H1 (cell line): ENCODE results near the gene SEL1L2. TPM values are rescaled to one million over a fixed set of nuclear protein-coding genes. Genes with fewer than 3 reads are reported as not detected.

Experiments used
- CTCF ChIA-PET: fragments of 300-600 bp; sonication (Branson Sonifier 250); formaldehyde crosslinking; loops from one replicate; lab custom pipeline; 2021; ENCODE audit not compliant: partially characterized antibody; lab: Charles Lee
- POLR2A ChIA-PET: fragments of 300-600 bp; sonication (Branson Sonifier 250); formaldehyde crosslinking; loops from one replicate; lab custom pipeline; 2021; ENCODE audit warnings: inconsistent platforms; ENCODE audit not compliant: partially characterized antibody; lab: Charles Lee
- DNase-seq, 2 experiments: peaks; one replicate each; pipeline versions ENCODE4 v3.0.0 to v3.0.0-alpha.2; 2010 to 2022; ENCODE audit warnings: low spot score in 2 of 2, low read depth in 1 of 2, mixed read lengths in 1 of 2
- FAIRE-seq: peaks from 2 replicates; lab custom pipeline; 2011; peaks lifted over from hg19 to GRCh38; lab: Jason Lieb, UNC
- H2AFZ ChIP-seq: 2 replicates; pipeline ENCODE4 v1.8.1; 2012; ENCODE audit warnings: low read length, inconsistent platforms
- H2AK5ac ChIP-seq: 2 replicates; pipeline ENCODE4 v1.6.1; 2013; ENCODE audit warnings: low read depth, low read length
- H2BK120ac ChIP-seq: replicated peaks from 2 replicates; pipeline ENCODE3; 2013; ENCODE audit warnings: low read depth, low read length, inconsistent platforms
- H2BK12ac ChIP-seq: 2 replicates; pipeline ENCODE4 v1.6.1; 2013; ENCODE audit warnings: low read depth, low read length
- H2BK15ac ChIP-seq: 2 replicates; pipeline ENCODE4 v1.6.1; 2013; ENCODE audit warnings: low read length
- H2BK20ac ChIP-seq: 2 replicates; pipeline ENCODE4 v1.6.1; 2013; ENCODE audit warnings: low read length
- H2BK5ac ChIP-seq: 2 replicates; pipeline ENCODE4 v1.6.1; 2013; ENCODE audit warnings: low read depth, low read length
- H3K14ac ChIP-seq: 2 replicates; pipeline ENCODE4 v1.6.1; 2013; ENCODE audit warnings: inconsistent platforms; ENCODE audit not compliant: insufficient read length
- H3K18ac ChIP-seq: 2 replicates; pipeline ENCODE4 v1.6.1; 2013; ENCODE audit warnings: low read length; ENCODE audit errors: extremely low read depth
- H3K23ac ChIP-seq: 2 replicates; pipeline ENCODE4 v1.6.1; 2013; ENCODE audit warnings: inconsistent platforms; ENCODE audit not compliant: insufficient read length
- H3K23me2 ChIP-seq: 2 replicates; pipeline ENCODE4 v1.6.1; 2013; ENCODE audit warnings: low read depth, low read length
- H3K27ac ChIP-seq: 2 replicates; pipeline ENCODE4 v1.6.1; 2011; ENCODE audit warnings: low read depth, low read length, inconsistent platforms
- H3K27me3 ChIP-seq, 4 experiments: replicated peaks in 1 of 4; 1 replicate in 1 of 4; 2 replicates in 3 of 4; pipeline versions ENCODE4 v1.6.1 to v1.8.1; 2011 to 2013; ENCODE audit warnings: low read length in 3 of 4, mild to moderate bottlenecking in 3 of 4, inconsistent platforms in 2 of 4, mixed read lengths in 2 of 4, moderate library complexity in 1 of 4; ENCODE audit not compliant: control insufficient read depth in 3 of 4, insufficient read depth in 3 of 4; ENCODE audit errors: extremely low read depth in 1 of 4
- H3K36me3 ChIP-seq, 4 experiments: 2 replicates each; pipeline versions ENCODE4 v1.6.1 to v1.8.1; 2011 to 2013; ENCODE audit warnings: mild to moderate bottlenecking in 4 of 4, low read length in 3 of 4, moderate library complexity in 2 of 4, control low read depth in 1 of 4, inconsistent platforms in 1 of 4; ENCODE audit not compliant: insufficient read depth in 4 of 4, control insufficient read depth in 2 of 4
- H3K4ac ChIP-seq: replicated peaks from 2 replicates; pipeline ENCODE3; 2013; ENCODE audit warnings: low read length, low read depth, mixed read lengths, inconsistent platforms; ENCODE audit not compliant: insufficient read length
- H3K4me1 ChIP-seq, 4 experiments: replicated peaks in 1 of 4; 1 replicate in 1 of 4; 2 replicates in 3 of 4; pipeline versions ENCODE4 v1.6.1 to v1.8.1; 2011 to 2013; ENCODE audit warnings: low read length in 3 of 4, inconsistent platforms in 2 of 4, mixed read lengths in 1 of 4; ENCODE audit not compliant: insufficient read depth in 4 of 4, control insufficient read depth in 3 of 4
- H3K4me2 ChIP-seq, 2 experiments: 2 replicates each; pipeline versions ENCODE4 v1.6.1 to v1.8.1; 2011 to 2013; ENCODE audit warnings: low read depth in 2 of 2, low read length in 2 of 2, control low read depth in 1 of 2, inconsistent platforms in 1 of 2, mild to moderate bottlenecking in 1 of 2; ENCODE audit not compliant: insufficient read depth in 1 of 2
- H3K4me3 ChIP-seq, 4 experiments: fragments of 200-600, 300-600 bp in 1 of 4; sonication (generic), shearing (Covaris generic), sonication (Bioruptor Twin) in 1 of 4; 2 replicates each; pipeline versions ENCODE4 v1.5.1 to v1.8.1; 2011 to 2016; ENCODE audit warnings: low read length in 4 of 4, low read depth in 3 of 4, control low read depth in 2 of 4, inconsistent platforms in 2 of 4, mild to moderate bottlenecking in 2 of 4, mixed read lengths in 1 of 4, moderate library complexity in 1 of 4; ENCODE audit not compliant: insufficient read depth in 2 of 4; ENCODE audit errors: extremely low read depth in 1 of 4
- H3K56ac ChIP-seq: replicated peaks from 2 replicates; pipeline ENCODE3; 2013; ENCODE audit warnings: low read depth, mild to moderate bottlenecking, mixed read lengths, low read length, inconsistent platforms; ENCODE audit not compliant: insufficient read length
- H3K79me1 ChIP-seq: 2 replicates; pipeline ENCODE4 v1.6.1; 2013; ENCODE audit warnings: low read depth, low read length, control low read depth
- H3K79me2 ChIP-seq, 2 experiments: 2 replicates each; pipeline versions ENCODE4 v1.6.1 to v1.8.1; 2012 to 2013; ENCODE audit warnings: low read length in 2 of 2, mild to moderate bottlenecking in 2 of 2, inconsistent platforms in 1 of 2; ENCODE audit not compliant: insufficient read depth in 2 of 2, control insufficient read depth in 1 of 2
- H3K9ac ChIP-seq, 4 experiments: replicated peaks in 1 of 4; 1 replicate in 1 of 4; 2 replicates in 3 of 4; pipeline versions ENCODE4 v1.6.1 to v1.8.1; 2011 to 2013; ENCODE audit warnings: low read depth in 3 of 4, low read length in 3 of 4, control low read depth in 2 of 4, mild to moderate bottlenecking in 2 of 4, moderate library complexity in 2 of 4, inconsistent platforms in 1 of 4; ENCODE audit errors: extremely low read depth in 1 of 4
- H3K9me3 ChIP-seq, 2 experiments: 2 replicates each; pipeline versions ENCODE4 v1.6.1 to v1.8.1; 2012 to 2013; ENCODE audit warnings: mild to moderate bottlenecking in 2 of 2, moderate library complexity in 2 of 2, control low read depth in 1 of 2, inconsistent platforms in 1 of 2, low read depth in 1 of 2, low read length in 1 of 2, mixed read lengths in 1 of 2; ENCODE audit not compliant: insufficient read depth in 2 of 2
- H4K20me1 ChIP-seq, 2 experiments: replicated peaks in 1 of 2; 2 replicates each; pipeline versions ENCODE3 to v1.8.1; 2011 to 2013; ENCODE audit warnings: inconsistent platforms in 2 of 2, low read length in 2 of 2, mild to moderate bottlenecking in 1 of 2; ENCODE audit not compliant: insufficient read depth in 2 of 2, control insufficient read depth in 1 of 2
- H4K5ac ChIP-seq: 2 replicates; pipeline ENCODE4 v1.6.1; 2013; ENCODE audit warnings: low read length, low read depth, mixed read lengths, inconsistent platforms; ENCODE audit not compliant: insufficient read length
- H4K8ac ChIP-seq: 2 replicates; pipeline ENCODE4 v1.8.0; 2013; ENCODE audit warnings: mild to moderate bottlenecking, moderate library complexity, low read length, inconsistent platforms; ENCODE audit not compliant: insufficient read depth; ENCODE audit errors: extremely low read depth
- H4K91ac ChIP-seq: replicated peaks from 2 replicates; pipeline ENCODE3; 2013; ENCODE audit warnings: low read length, mixed read lengths, inconsistent platforms; ENCODE audit not compliant: insufficient read length
- CHD1 ChIP-seq: IDR thresholded peaks from 2 replicates; pipeline ENCODE4 v1.6.1; 2012; ENCODE audit warnings: low read depth, low read length, improper control_type of control experiment
- CHD2 ChIP-seq: IDR thresholded peaks from 2 replicates; pipeline ENCODE4 v1.6.1; 2012; ENCODE audit warnings: low read length, improper control_type of control experiment
- GTF2F1 ChIP-seq: IDR thresholded peaks from 2 replicates; pipeline ENCODE4 v1.6.1; 2012; ENCODE audit warnings: low read depth, low read length, improper control_type of control experiment, borderline replicate concordance
- RNF2 ChIP-seq: fragments of 200-900, 300-1000 bp; sonication (generic); IDR thresholded peaks from 2 replicates; pipeline ENCODE4 v1.7.1; 2016; ENCODE audit warnings: borderline replicate concordance, low read depth, mild to moderate bottlenecking, antibody characterized with exemption, low read length; ENCODE audit not compliant: poor library complexity, severe bottlenecking; ENCODE audit errors: missing control alignments
- WGBS, 2 experiments: shearing (Covaris generic) in 1 of 2; methylation state at CpG; one replicate each; pipeline versions ENCODE4 v1.1.6 to v1.1.7; 2013 to 2015; ENCODE audit warnings: low lambda C conversion rate in 2 of 2, mixed read lengths in 2 of 2, inconsistent platforms in 1 of 2, low coverage in 1 of 2, missing lambda C conversion rate in 1 of 2; ENCODE audit not compliant: insufficient replicate concordance in 2 of 2, insufficient coverage in 1 of 2, insufficient read length in 1 of 2; ENCODE audit errors: extremely low coverage in 1 of 2, missing lambda C conversion rate in 1 of 2; 5-methylcytosine and 5-hydroxymethylcytosine counted together
- polyA plus RNA-seq, 7 experiments: library from polyadenylated mRNA; depleted of rRNA in 3 of 7; stranded (reverse) in 5 of 7; unstranded in 2 of 7; fragments of >200 nt in 5 of 7; fragments of 200-250 nt in 2 of 7; gene quantifications; 1 replicate in 5 of 7; 2 replicates in 1 of 7; 4 replicates in 1 of 7; pipeline versions ENCODE4 v1.2.1 to v1.2.3, GENCODE V29; 2011 to 2013; ENCODE audit warnings: missing spikeins in 2 of 7, mixed read lengths in 2 of 7
- total RNA-seq: library from RNA; stranded (reverse); fragmentation: NEBNext Ultra II Directional; extraction: Animal tissue kit (Norgen Biotek cat#: 25700); gene quantifications from 2 replicates; pipeline ENCODE4 v1.2.1, GENCODE V29; 2021
- TF ChIP-seq, protein P1 (sequence below): IDR thresholded peaks from 2 replicates; pipeline ENCODE4 v1.6.1; 2011; ENCODE audit warnings: low read depth, mild to moderate bottlenecking, low read length; ENCODE audit not compliant: insufficient read depth

SEL1L2 gene
- total and polyA plus RNA-seq, 2 of the 8 experiments (the other 6 are each of a cell fraction or from before 2014, with no cell fraction given): not detected

DNA sequence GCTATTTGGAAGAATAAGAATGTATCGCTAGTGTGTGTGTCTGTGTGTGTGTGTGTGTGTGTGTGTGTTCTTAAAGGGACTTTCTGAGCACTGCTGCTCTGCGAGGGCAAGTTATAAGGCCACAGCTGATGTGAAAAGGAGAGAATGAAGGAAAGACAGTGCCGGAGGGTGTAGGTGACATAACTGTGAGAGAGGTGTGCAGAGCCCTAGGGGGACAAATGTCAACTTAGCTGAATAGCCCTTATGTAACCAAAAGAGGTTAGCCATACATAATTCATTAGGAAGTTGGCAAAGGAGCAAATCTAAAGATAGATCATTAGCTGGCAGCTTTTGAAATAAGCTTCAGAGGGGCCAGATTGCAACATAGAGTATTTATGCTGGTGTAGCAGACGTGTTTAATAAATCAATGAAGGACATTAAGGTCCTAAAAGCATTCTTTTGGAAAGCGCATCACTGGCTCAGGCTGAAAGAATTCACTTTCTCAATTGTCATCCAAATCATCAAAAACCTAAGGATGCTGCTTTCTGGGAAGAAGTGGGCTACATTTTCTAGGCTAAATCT is 124.5 kb downstream of the SEL1L2 start:
- no peaks in the 10 kb centered on the region; a peak in 2 of 7 replicates for H3K4me1 ChIP-seq
- no peak overlapping the region for H2AK5ac ChIP-seq
- no peak overlapping the region for H2BK12ac ChIP-seq
- H3K4me3 ChIP-seq: no peak overlapping the region
- no peaks in the 10 kb centered on the region for H4K20me1 ChIP-seq
- H4K91ac ChIP-seq: no peak overlapping the region
- 89% methylated on average over 5 of the region's 5 CpGs; no CpG with 5 or more reads in 1 of the 2 experiments for WGBS, 2 experiments
- H4K5ac ChIP-seq: no peak overlapping the region
- DNase-seq (no peak), FAIRE-seq (no peak)
- H3K23ac ChIP-seq: no peak overlapping the region
- H3K18ac ChIP-seq: no peak overlapping the region
- H3K27ac ChIP-seq: no peak overlapping the region
- H2BK5ac ChIP-seq: no peak overlapping the region
- no peaks in the 10 kb centered on the region for H3K36me3 ChIP-seq
- no peak overlapping the region for H2BK15ac ChIP-seq
- H3K23me2 ChIP-seq: no peaks in the 10 kb centered on the region; the same call in 1 of the 2 replicates
- no peak overlapping the region for H2BK20ac ChIP-seq
- POLR2A ChIA-PET: no interaction called here
- CTCF ChIA-PET: interaction anchor here (0.6 to 2.1 kb wide), 5 partner anchors 9 to 87 kb away, joined by 3 to 5 read pairs (median 3); no protein-coding TSS in a partner anchor
- TF ChIP-seq CHD1 (no peak), CHD2 (no peak), GTF2F1 (no peak), RNF2 (no peak)
- TF ChIP-seq, protein P1, sequence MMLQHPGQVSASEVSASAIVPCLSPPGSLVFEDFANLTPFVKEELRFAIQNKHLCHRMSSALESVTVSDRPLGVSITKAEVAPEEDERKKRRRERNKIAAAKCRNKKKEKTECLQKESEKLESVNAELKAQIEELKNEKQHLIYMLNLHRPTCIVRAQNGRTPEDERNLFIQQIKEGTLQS: no peak
- no peak overlapping the region for H4K8ac ChIP-seq
- H3K27me3 ChIP-seq: no peaks in the 10 kb centered on the region
- no peaks in the 10 kb centered on the region for H3K9me3 ChIP-seq
- no peaks in the 10 kb centered on the region for H3K79me1 ChIP-seq
- H3K79me2 ChIP-seq: no peaks in the 10 kb centered on the region
- 0 out of 2 replicates have a peak overlapping the region, but pooled peaks have one; percentile 6 for H2AFZ ChIP-seq
- no peak overlapping the region for H3K4me2 ChIP-seq
- H2BK120ac ChIP-seq: no peak overlapping the region
- no peak overlapping the region for H3K14ac ChIP-seq
- no peak overlapping the region for H3K4ac ChIP-seq
- no peak overlapping the region for H3K56ac ChIP-seq
- H3K9ac ChIP-seq: no peak overlapping the region
